Right hindlimb (tissue), 1 donor: ENCODE data around the gene CREBRF.
A peak's percentile ranks its signal among the peaks of the same experiment; 100 is the strongest.
"Not testable (repeated sequence)": the region's sequence is repeated elsewhere in the genome, so short reads cannot be mapped to it uniquely, and the experiment has no call there.

Experiments
- DNase-seq: peaks from one replicate; pipeline ENCODE4 v3.0.0-alpha.2; 2018

The CREBRF gene

GRCh38 chr5:173035904-173036707, 20.0 kb upstream of the CREBRF start:
- DNase-seq: no peak

DNA sequence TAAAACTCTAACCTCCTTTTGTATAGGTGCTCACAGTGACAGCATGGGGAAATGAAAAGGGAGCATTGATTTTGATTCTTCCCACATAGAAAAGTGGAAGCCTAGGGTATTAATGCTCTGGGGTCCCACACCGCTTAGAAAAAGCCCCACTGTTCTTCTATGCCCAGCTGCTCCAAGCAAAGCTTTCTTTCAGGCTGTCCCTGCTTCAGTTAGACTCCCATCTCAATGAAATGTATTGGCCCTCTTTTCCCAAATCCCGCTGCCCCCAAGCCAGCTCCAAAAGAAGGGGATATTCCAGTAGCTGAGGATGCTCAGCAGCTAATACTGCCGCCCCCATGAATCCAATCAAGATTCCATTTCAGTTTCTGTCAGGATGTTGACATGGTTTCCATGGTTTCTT, 17.0 kb upstream of the CREBRF start:
- DNase-seq: no peak

- DNase-seq: no peak
Observed at GRCh38 chr5:173039964-173040363, 16.2 kb upstream of the CREBRF start.

DNA sequence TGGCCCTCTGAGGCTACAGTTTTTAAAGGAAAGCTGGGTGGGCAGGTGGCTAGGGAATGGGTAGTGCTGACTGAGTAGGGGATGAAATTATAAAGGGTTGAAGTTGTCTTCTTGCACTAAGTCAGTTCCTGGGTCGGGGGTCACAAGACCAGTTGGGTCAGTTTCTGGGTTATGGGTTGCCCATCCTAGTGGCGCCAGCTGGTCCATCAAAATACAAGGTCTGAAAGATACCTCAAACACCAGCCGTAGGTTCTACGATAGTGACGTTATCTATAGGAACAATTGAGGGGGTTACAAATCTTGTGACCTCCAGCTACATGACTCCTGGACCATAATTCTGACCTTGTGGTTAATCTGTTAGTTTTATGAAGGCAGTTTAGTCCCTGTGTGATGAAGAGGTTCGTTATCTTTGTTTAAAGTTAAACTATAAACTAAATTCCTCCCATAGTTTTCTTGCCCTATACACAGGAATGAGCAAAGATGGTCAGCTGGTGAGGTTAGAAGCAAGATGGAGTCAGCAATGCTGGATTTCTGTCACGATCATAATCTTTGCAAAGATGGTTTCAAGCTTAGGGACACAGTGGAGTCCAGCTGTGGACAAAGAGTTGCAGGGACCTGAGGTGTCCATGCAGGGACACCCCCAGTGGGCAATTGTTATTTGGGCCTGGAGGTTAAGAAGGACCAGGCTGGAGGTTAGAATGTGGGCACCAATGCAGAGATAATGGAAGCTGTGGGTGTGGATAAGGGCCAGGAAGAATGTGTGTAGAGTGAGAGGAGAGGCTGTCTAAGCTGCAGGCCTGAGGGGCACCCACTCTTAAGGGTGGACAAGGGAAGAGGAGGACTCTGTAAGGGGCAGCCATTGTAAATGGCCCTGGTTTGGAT, 14.0 kb upstream of the CREBRF start:
- DNase-seq: no peak

DNA sequence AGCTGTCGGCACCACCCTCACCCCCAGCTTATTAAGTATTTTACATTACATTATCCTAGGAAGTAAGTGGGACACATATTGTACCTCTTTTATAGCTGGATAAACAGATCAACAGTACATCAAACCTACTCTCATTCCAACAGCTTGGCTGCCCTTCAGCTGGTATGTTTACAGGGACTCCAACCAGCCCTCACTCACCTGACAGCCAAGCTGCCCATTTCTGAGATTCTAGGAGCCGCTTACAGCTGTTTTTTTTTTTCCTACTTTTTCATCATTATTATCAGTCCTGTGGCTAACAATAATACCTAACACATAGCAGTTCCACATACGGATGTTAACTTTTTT, 13.4 kb upstream of the CREBRF start:
- DNase-seq: no peak

GRCh38 chr5:173045474-173045873, 10.7 kb upstream of the CREBRF start:
- no peak for DNase-seq

DNA sequence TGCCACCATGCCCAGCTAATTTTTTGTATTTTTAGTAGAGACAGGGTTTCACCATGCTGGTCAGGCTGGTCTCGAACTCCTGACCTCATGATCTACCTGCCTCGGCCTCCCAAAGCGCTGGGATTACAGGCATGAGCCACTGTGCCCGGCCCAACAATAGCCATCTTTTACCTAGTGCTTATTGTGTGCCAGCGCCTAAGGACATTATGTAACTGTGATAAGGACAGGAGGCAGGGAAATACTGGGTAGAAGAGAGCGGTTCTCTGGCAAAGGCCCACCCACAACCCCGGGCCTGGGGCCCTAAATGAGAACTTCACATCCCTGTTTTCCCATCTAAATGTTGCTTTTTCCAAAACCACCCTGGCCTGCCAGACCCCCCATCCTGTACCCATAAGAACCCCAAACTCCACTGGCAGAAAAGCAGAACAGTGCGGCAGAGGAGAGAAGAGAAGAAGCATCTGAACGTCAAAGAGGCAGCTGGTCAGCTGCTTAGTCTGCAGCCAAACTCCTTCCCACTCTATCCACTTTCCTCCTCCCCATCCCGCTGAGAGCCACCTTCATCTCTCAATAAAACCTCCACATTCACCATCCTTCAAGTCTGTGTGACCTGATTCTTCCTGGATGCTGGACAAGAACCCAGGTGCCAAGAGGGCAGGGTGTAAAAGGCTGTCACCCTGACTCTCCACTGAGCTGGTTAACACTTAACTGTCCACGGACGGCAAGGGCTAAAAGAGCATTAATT, 8.9 kb upstream of the CREBRF start:
- not testable (repeated sequence) for DNase-seq

- DNase-seq: no peak
Observed at GRCh38 chr5:173047838-173048105, 8.4 kb upstream of the CREBRF start.

DNA sequence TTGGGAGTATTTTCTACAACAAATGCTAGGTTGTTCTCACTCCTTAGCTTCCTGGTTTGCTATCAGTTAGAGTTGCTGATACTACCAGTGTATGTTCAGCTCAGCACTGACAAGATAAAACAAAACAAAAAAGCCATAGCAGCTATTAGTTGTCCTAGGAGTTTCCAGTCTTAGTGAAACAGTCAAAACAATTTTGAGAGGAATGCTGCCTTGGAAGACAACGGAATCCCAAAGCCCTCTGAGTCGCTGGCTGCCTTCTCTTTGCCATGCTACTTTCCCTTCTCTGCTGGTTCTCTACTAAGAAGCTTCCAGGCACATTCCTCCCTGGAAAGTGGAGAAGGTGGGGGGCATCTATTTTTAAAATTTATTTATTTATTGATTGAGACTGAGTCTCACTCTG, 5.4 kb upstream of the CREBRF start:
- no peak for DNase-seq

- no peak for DNase-seq
Observed at GRCh38 chr5:173051746-173052145, 4.4 kb upstream of the CREBRF start.

GRCh38 chr5:173053041-173053440, 3.1 kb upstream of the CREBRF start:
- DNase-seq: no peak

- no peak for DNase-seq
Observed at GRCh38 chr5:173055042-173055721, 970 bp upstream of the CREBRF start.

- DNase-seq: no peak
Observed at GRCh38 chr5:173055722-173055982, 500 bp upstream of the CREBRF start.

GRCh38 chr5:173056783-173057061, 570 bp downstream of the CREBRF start:
- DNase-seq: no peak

DNA sequence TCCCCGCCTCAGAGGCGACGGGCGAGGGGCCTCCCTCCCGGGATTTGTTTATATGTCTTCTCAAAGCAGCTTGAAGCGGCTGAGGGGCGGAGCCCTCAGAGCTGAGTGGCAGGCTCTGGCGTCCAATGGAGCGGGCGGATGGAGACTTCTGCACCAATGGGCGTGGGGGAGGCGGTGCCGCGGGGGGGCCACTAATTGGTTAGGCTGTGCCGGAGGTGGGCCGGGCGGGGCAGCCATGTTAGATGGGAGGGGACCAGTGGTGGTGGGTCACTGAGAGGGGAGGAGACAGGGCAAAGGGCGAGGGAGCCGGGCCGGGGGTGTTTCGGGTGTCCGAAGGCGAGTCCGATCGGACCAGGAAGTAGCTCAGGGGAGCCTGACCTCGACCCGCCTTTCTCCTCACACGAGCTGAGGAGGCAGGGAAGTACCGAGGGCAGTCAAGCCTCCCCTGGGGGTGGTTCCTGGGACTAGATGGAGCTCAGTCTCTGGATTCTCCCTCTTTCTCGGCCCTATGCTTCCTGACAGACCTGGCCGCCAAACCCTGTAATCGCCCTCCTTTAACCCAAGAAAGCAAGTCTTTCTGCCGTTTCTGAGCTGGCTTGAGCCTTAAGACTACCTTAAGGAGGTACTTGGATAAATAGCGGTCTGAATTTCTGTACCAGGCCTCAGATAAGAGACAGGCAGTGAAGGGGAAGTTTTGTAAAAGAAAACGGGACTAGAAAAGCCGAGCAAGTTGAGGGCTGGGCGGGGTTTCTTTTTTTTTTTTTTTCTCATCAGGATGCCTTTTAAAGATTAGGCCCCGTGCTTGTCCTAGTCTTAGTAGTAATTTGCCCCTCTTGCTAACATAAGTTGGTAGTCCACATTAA, 1.1 kb downstream of the CREBRF start:
- DNase-seq: peak; percentile 99

DNA sequence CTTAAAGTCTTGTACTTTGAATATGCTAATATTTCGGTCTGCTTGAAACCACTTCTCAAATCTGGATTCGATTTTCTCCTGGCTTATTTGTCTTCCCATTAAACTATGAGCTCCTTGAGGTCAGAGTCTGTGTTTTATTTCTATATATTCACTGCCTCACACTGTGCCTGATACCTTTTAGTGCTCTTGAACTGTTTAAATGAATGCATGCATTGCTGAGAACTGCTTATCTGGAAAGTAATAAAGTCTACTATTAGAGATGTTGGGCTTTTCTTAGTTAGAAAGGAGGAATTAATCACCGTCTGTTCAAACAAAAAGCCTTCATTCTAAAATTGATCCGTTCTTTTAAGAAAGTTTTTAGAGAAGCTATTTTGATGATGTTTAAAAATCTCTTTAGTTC, 6.0 kb downstream of the CREBRF start:
- no peak for DNase-seq

DNA sequence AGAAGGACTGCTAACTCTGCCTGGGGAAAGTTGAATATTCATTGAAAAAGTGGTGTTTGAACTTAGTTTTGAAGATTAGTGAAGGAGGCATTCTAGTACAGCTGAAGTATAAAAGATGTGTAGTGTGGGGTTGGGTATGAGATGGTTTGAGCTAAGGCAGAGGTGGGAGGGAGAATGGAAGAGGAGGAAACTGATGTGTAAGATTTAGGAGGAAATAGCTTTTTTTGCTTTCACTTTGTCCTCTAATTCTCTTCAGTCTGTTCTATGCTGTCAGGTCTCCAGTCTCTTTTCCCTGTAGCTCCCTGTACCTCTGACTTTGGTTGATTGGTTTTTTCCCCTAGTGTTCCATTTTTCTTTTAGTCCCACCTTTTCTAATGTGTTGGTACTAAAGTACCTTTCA, 9.0 kb downstream of the CREBRF start:
- no peak for DNase-seq

- no peak for DNase-seq
Observed at GRCh38 chr5:173069671-173070070, 13.5 kb downstream of the CREBRF start.

- DNase-seq: no peak
Observed at GRCh38 chr5:173075137-173075843, 19.1 kb downstream of the CREBRF start.

GRCh38 chr5:173075970-173076369, 19.8 kb downstream of the CREBRF start:
- no peak for DNase-seq

- not testable (repeated sequence) for DNase-seq
Observed at GRCh38 chr5:173076471-173076870, 20.3 kb downstream of the CREBRF start.

GRCh38 chr5:173078878-173079277, 22.7 kb downstream of the CREBRF start:
- DNase-seq: no peak
